Prostate gland (tissue), 2 donors: Measurements from ENCODE around the gene GPX4. TPM values are rescaled to one million over a fixed set of nuclear protein-coding genes. Genes with fewer than 3 reads are reported as not detected.

Source experiments
- DNase-seq: peaks from one replicate; pipeline ENCODE4 v3.0.0-alpha.2; 2019; ENCODE audit warnings: low spot score
- H3K27ac ChIP-seq, 2 donors: fragments of 200-600 bp; sonication (generic); 2 replicates each; pipeline ENCODE4 v1.5.1; 2017 to 2019
- H3K27me3 ChIP-seq: fragments of 200-600 bp; sonication (generic); replicated peaks from 2 replicates; pipeline ENCODE4 v1.5.1; 2019; ENCODE audit not compliant: insufficient read depth
- H3K36me3 ChIP-seq, 2 donors: fragments of 200-600 bp; sonication (generic); 1 replicate in 1 of 2; 2 replicates in 1 of 2; pipeline versions ENCODE4 v1.5.1 to v1.8.1; 2017 to 2019
- H3K4me1 ChIP-seq: fragments of 200-600 bp; sonication (generic); replicated peaks from 2 replicates; pipeline ENCODE4 v1.5.1; 2019
- H3K4me3 ChIP-seq, 2 donors: fragments of 200-600 bp; sonication (generic); 2 replicates each; pipeline ENCODE4 v1.5.1; 2017 to 2019
- H3K9me3 ChIP-seq: fragments of 200-600 bp; sonication (generic); 2 replicates; pipeline ENCODE4 v1.5.1; 2017
- POLR2A ChIP-seq: fragments of 450-650 bp; IDR thresholded peaks from one replicate; pipeline ENCODE4 v1.6.1; 2016; ENCODE audit warnings: antibody characterized with exemption, mild to moderate bottlenecking
- POLR2AphosphoS5 ChIP-seq: sonication (generic); formaldehyde crosslinking; IDR thresholded peaks from one replicate; pipeline ENCODE4 v1.6.1; 2017; ENCODE audit warnings: antibody characterized with exemption
- WGBS: methylation state at CpG from one replicate; pipeline ENCODE4 v1.1.5; 2018; 5-methylcytosine and 5-hydroxymethylcytosine counted together
- intact Hi-C: fragments of 100-400 bp; cut with DNase I; formaldehyde crosslinking; loops from one replicate; pipeline ENCODE4 v1.14.2; 2022
- total RNA-seq, 2 donors: library from RNA; depleted of rRNA; stranded (reverse); fragments of >200 nt; gene quantifications; one replicate each; pipeline ENCODE4 v1.1.0, GENCODE V29; 2016
- TF ChIP-seq, protein P1 (sequence below), 4 experiments: fragments of 200-600 bp in 2 of 4; fragments of 450-650 bp in 2 of 4; sonication (generic) in 2 of 4; IDR thresholded peaks; 1 replicate in 3 of 4; 2 replicates in 1 of 4; pipeline ENCODE4 v1.5.1; 2016 to 2019; ENCODE audit warnings: antibody characterized with exemption in 4 of 4, mild to moderate bottlenecking in 2 of 4, moderate library complexity in 2 of 4

Gene GPX4
- total RNA-seq, 2 donors from 2014 or later, result 577 to 627 TPM

DNA sequence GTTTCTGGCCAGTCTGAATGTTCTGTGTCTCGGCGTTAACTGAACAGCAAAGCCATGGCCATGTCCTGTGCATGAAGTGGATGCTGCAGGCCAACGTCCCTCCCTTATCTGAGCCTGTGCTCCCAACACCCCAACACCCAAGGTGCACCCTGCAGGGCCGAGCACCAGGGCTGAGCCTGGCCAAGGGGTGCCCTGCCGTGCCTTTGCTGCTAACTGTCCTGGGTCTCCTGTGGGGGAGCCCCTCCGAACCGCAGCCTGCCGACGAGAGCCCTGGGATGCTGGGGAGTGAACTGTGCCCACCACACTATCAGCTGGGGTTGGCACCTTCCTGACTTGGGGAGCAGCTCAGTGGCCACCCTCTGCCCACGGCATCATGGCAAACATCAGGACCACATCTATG, 17.6 kb downstream of the GPX4 start:
- H3K27me3 ChIP-seq, result no peaks in the 10 kb centered on the region
- intact Hi-C loops, result no loop called here
- TF ChIP-seq, protein P1, sequence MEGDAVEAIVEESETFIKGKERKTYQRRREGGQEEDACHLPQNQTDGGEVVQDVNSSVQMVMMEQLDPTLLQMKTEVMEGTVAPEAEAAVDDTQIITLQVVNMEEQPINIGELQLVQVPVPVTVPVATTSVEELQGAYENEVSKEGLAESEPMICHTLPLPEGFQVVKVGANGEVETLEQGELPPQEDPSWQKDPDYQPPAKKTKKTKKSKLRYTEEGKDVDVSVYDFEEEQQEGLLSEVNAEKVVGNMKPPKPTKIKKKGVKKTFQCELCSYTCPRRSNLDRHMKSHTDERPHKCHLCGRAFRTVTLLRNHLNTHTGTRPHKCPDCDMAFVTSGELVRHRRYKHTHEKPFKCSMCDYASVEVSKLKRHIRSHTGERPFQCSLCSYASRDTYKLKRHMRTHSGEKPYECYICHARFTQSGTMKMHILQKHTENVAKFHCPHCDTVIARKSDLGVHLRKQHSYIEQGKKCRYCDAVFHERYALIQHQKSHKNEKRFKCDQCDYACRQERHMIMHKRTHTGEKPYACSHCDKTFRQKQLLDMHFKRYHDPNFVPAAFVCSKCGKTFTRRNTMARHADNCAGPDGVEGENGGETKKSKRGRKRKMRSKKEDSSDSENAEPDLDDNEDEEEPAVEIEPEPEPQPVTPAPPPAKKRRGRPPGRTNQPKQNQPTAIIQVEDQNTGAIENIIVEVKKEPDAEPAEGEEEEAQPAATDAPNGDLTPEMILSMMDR (IDR thresholded peaks at IDR 0.05), result no peak
- no peak for TF ChIP-seq POLR2AphosphoS5
- TF ChIP-seq POLR2A, result no peak
- WGBS, result 89% methylated on average over 10 of the region's 10 CpGs
- H3K4me1 ChIP-seq, result no peaks in the 10 kb centered on the region
- H3K9me3 ChIP-seq, result no peaks in the 10 kb centered on the region
- no peak overlapping the region for H3K27ac ChIP-seq
- DNase-seq, result no peak
- no peak overlapping the region for H3K4me3 ChIP-seq
- peaks cover 29 to 31% of the 10 kb centered on the region in 2 donors for H3K36me3 ChIP-seq

DNA sequence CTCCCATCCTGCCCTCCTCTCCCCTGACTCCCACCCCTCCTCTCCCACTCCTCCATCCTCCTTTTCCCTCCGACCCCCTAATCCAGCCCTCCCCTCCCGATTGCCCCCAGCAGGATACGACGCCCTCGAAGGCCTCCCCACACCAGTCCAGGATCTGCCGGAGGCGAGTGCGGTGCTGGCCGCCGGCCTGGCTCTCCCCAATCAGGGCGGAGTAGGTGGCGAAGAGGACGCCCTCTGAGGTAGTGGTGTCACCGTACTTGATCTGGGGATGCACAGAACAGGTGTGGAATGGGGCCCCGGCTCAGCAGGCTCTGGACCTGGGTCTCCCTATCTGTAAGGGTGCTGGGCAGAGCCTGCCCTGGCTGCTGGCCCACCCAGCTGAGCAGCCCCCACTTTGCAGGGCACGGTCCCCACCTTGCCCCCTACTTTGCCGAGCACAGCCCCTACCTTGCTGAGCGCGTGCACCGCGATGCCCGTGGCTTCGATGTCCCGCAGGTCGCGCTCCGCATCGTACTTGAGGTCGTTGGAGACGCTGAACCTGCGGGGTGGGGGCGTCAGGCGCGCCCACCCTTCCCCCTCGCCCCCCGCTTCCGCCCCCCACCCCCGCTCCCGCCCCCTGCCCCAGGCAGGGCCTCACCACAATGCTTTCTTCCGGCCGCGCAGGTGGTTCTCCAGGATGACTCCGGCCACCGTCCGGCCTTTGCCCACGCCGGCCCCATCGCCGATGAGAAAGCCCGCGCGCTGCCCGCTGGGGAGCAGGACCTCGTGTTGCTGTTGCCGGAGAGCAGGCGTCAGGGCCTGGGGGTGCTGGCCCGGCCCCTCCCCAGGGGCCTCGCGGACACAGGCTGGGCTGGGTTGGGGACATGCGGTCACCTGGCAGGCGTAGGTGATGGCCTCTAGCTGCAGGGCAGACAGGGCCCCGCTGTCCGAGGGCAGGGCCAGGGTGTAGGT, 18.5 kb downstream of the GPX4 start:
- no peak for DNase-seq
- TF ChIP-seq POLR2A (no peak), POLR2AphosphoS5 (no peak)
- TF ChIP-seq, protein P1 (IDR thresholded peaks at IDR 0.05), result no peak
- WGBS, result 92% methylated on average over 52 of the region's 63 CpGs
- H3K9me3 ChIP-seq, result no peaks in the 10 kb centered on the region
- H3K27ac ChIP-seq, result no peak overlapping the region
- H3K36me3 ChIP-seq, result peaks cover 22 to 29% of the 10 kb centered on the region in 2 donors
- H3K4me1 ChIP-seq, result no peaks in the 10 kb centered on the region
- no peak overlapping the region for H3K4me3 ChIP-seq
- intact Hi-C loops, result no loop called here
- H3K27me3 ChIP-seq, result no peaks in the 10 kb centered on the region

DNA sequence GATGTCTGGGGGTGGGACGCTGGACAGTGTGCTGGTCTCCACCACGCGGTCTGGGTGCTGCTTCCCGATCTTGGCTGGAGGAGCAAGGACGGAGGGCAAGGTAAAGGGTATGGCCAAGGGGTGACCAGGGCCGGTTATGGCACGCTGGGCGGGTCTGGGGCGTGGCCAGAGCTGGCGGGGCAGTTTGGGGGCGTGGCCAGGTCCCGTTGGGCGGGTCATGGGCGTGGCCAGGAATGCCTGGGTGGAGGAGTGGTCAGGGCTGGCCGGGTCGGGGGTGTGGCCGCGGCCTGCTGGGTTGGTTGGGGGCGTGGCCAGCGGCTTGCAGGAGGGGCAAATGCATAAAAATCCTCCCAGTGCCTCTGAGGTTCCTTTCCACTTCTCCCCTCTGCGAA, 19.2 kb downstream of the GPX4 start:
- TF ChIP-seq, protein P1 (IDR thresholded peaks at IDR 0.05), result no peak
- TF ChIP-seq POLR2AphosphoS5, result peak; percentile 15
- Histone ChIP-seq H3K4me1 (no peaks in the 10 kb centered on the region), H3K27ac (no peak overlapping the region), H3K4me3 (no peak overlapping the region), H3K9me3 (no peaks in the 10 kb centered on the region), H3K27me3 (no peaks in the 10 kb centered on the region), H3K36me3 (peaks cover 19 to 25% of the 10 kb centered on the region in 2 donors)
- peak; percentile 36 for DNase-seq
- WGBS, result 48% methylated on average over 21 of the region's 21 CpGs
- intact Hi-C loops, result no loop called here

DNA sequence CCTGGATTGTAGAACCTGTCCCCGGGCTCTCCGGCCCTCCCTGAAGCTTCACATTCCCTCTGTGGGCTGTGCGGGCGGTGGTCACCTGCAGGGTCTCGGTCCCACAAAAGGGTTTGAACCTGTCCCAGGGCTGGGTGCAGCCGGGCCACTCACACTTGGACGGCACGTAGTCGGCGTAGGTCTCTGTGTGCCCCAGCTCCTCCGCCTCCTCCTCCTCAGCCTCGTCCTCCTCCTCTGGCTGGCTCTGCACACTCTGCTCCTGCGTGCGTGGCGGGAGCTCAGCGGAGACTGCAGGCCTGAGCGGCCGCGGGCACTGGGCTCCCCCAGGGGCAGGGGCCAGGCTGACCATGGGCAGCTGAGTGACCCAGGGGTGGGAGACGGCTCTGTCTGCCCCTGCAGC, 19.6 kb downstream of the GPX4 start:
- no peak for DNase-seq
- H3K4me1 ChIP-seq, result no peaks in the 10 kb centered on the region
- no peak overlapping the region for H3K4me3 ChIP-seq
- TF ChIP-seq, protein P1 (IDR thresholded peaks at IDR 0.05), result no peak
- TF ChIP-seq POLR2A (no peak), POLR2AphosphoS5 (no peak)
- no peaks in the 10 kb centered on the region for H3K9me3 ChIP-seq
- 79% methylated on average over 20 of the region's 20 CpGs for WGBS
- intact Hi-C loops, result no loop called here
- H3K36me3 ChIP-seq, result peaks cover 19 to 25% of the 10 kb centered on the region in 2 donors
- no peaks in the 10 kb centered on the region for H3K27me3 ChIP-seq
- H3K27ac ChIP-seq, result no peak overlapping the region
